Panc1 (cell line): ENCODE measurements around the gene ZDHHC13. TPM values are rescaled to one million over a fixed set of nuclear protein-coding genes. Genes with fewer than 3 reads are reported as not detected.

Experiments
- ATAC-seq: fragments of 200-7000 bp; cut with Tn5 transposase; 2 replicates; pipeline ENCODE4 v1.9.1; 2020; ENCODE audit warnings: mild to moderate bottlenecking, moderate library complexity
- BruUV-seq: library from RNA; stranded (reverse); fragments of 400-500 nt; replicated peaks from 2 replicates; lab custom pipeline; 2021; lab: Mats Ljungman, UMichigan
- CTCF ChIA-PET: fragments of 300-600 bp; sonication (Branson Sonifier 250); formaldehyde crosslinking; loops from one replicate; lab custom pipeline; 2022; ENCODE audit warnings: antibody characterized with exemption; lab: Charles Lee
- POLR2A ChIA-PET: fragments of 300-600 bp; sonication (Branson Sonifier 250); formaldehyde crosslinking; loops from one replicate; lab custom pipeline; 2022; ENCODE audit warnings: antibody characterized with exemption; lab: Charles Lee
- DNase-seq: peaks from one replicate; pipeline ENCODE4 v3.0.0-alpha.2; 2010; ENCODE audit warnings: low read depth, low spot score
- H3K27ac ChIP-seq: 2 replicates; pipeline ENCODE4 v1.5.1; 2011; ENCODE audit warnings: mild to moderate bottlenecking, low read length, inconsistent platforms
- H3K27me3 ChIP-seq: fragments of 200-500 bp; sonication (Bioruptor generic); 2 replicates; pipeline ENCODE4 v1.6.0; 2014; ENCODE audit warnings: low read length, inconsistent platforms; ENCODE audit not compliant: control insufficient read depth, insufficient read depth
- H3K36me3 ChIP-seq: fragments of 200-500 bp; sonication (Bioruptor generic); 2 replicates; pipeline ENCODE4 v1.5.1; 2014; ENCODE audit warnings: inconsistent platforms, mild to moderate bottlenecking, low read length, moderate library complexity; ENCODE audit not compliant: control insufficient read depth, insufficient read depth
- H3K4me1 ChIP-seq: 2 replicates; pipeline ENCODE4 v1.5.1; 2011; ENCODE audit warnings: inconsistent platforms, mild to moderate bottlenecking, low read length, moderate library complexity; ENCODE audit not compliant: control insufficient read depth, insufficient read depth
- H3K4me3 ChIP-seq, 2 experiments: 2 replicates each; pipeline ENCODE4 v1.5.1; 2011 to 2012; ENCODE audit warnings: low read depth in 2 of 2, low read length in 2 of 2, mild to moderate bottlenecking in 2 of 2, inconsistent platforms in 1 of 2, moderate library complexity in 1 of 2
- H3K9me3 ChIP-seq: fragments of 200-500 bp; sonication (Bioruptor generic); 2 replicates; pipeline ENCODE4 v1.5.1; 2014; ENCODE audit warnings: low read depth, mild to moderate bottlenecking, inconsistent platforms, low read length, moderate library complexity; ENCODE audit not compliant: control insufficient read depth, insufficient read depth
- CTCF ChIP-seq: fragments of 450-650 bp; IDR thresholded peaks from 2 replicates; pipeline ENCODE4 v1.5.1; 2017; ENCODE audit warnings: mild to moderate bottlenecking
- POLR2AphosphoS5 ChIP-seq: IDR thresholded peaks from 2 replicates; pipeline ENCODE4 v1.6.1; 2012; ENCODE audit warnings: mild to moderate bottlenecking, low read depth, low read length, moderate library complexity
- REST ChIP-seq, 2 experiments: IDR thresholded peaks; 2 replicates each; pipeline ENCODE4 v1.6.1; 2011 to 2012; ENCODE audit warnings: low read depth in 2 of 2, control low read depth in 1 of 2, low read length in 1 of 2, mild to moderate bottlenecking in 1 of 2, moderate library complexity in 1 of 2; ENCODE audit not compliant: insufficient read depth in 1 of 2
- SIN3A ChIP-seq: IDR thresholded peaks from 2 replicates; pipeline ENCODE4 v1.6.1; 2012; ENCODE audit warnings: low read depth, mild to moderate bottlenecking, low read length, moderate library complexity, borderline replicate concordance; ENCODE audit not compliant: insufficient read depth
- TCF7L2 ChIP-seq: IDR thresholded peaks from 2 replicates; pipeline ENCODE4 v1.6.1; 2011; ENCODE audit warnings: mild to moderate bottlenecking, low read depth, low read length, inconsistent platforms
- in situ Hi-C: cut with HindIII; loops from 2 replicates; pipeline ENCODE4 v1.10.0; 2016; ENCODE audit warnings: low sequenced_read_pairs, low pct_unique_long_range_greater_than_20kb
- intact Hi-C: fragments of 100-400 bp; cut with micrococcal nuclease; formaldehyde crosslinking; loops from one replicate; pipeline ENCODE4 v1.10.0; 2022; ENCODE audit not compliant: unreplicated experiment
- total RNA-seq: library from RNA; stranded (reverse); gene quantifications from one replicate; pipeline ENCODE4 v1.2.1, GENCODE V29; 2021; ENCODE audit not compliant: unreplicated experiment

ZDHHC13 gene
- total RNA-seq, 1 experiment from 2014 or later: 24.3 TPM

GRCh38 chr11:19073454-19074415, 43.2 kb upstream of the ZDHHC13 start:
- ATAC-seq (no peak), DNase-seq (no peak)
- intact Hi-C loops: loop anchor here (5.0 kb wide), 1 partner anchor 184 kb away; no protein-coding TSS in a partner anchor
- in situ Hi-C loops: no loop called here
- ChIA-PET POLR2A (no interaction called here), CTCF (no interaction called here)
- no peaks in the 10 kb centered on the region for H3K9me3 ChIP-seq
- no peak for TF ChIP-seq SIN3A
- TF ChIP-seq TCF7L2: no peak
- TF ChIP-seq POLR2AphosphoS5: no peak
- no peak for TF ChIP-seq CTCF
- no peak for TF ChIP-seq REST (IDR thresholded peaks at IDR 0.05; ENCODE audit: insufficient read depth in 1 of 2, low read depth in 2 of 2, low read length in 1 of 2)
- no TSS peak for BruUV-seq
- H3K4me3 ChIP-seq: no peak overlapping the region
- H3K27ac ChIP-seq: no peak overlapping the region
- no peaks in the 10 kb centered on the region; the same call in 1 of the 2 replicates for H3K4me1 ChIP-seq
- H3K27me3 ChIP-seq: peaks cover 5% of the 10 kb centered on the region; the same call in 1 of the 2 replicates
- H3K36me3 ChIP-seq: no peaks in the 10 kb centered on the region

GRCh38 chr11:19075636-19076035, 41.3 kb upstream of the ZDHHC13 start:
- peaks cover 8% of the 10 kb centered on the region; the same call in 1 of the 2 replicates for H3K27me3 ChIP-seq
- in situ Hi-C loops: no loop called here
- intact Hi-C loops: loop anchor here (5.0 kb wide), 1 partner anchor 42 kb away; the partner anchor contains the start of gene ZDHHC13
- DNase-seq (no peak), ATAC-seq (no peak)
- no peak overlapping the region for H3K27ac ChIP-seq
- ChIA-PET CTCF (no interaction called here), POLR2A (no interaction called here)
- no peaks in the 10 kb centered on the region for H3K9me3 ChIP-seq
- H3K36me3 ChIP-seq: no peaks in the 10 kb centered on the region
- H3K4me3 ChIP-seq: no peak overlapping the region
- H3K4me1 ChIP-seq: no peaks in the 10 kb centered on the region; the same call in 1 of the 2 replicates
- no TSS peak for BruUV-seq
- TF ChIP-seq TCF7L2: no peak
- TF ChIP-seq REST (IDR thresholded peaks at IDR 0.05; ENCODE audit: insufficient read depth in 1 of 2, low read depth in 2 of 2, low read length in 1 of 2): no peak
- no peak for TF ChIP-seq CTCF
- TF ChIP-seq POLR2AphosphoS5: no peak
- no peak for TF ChIP-seq SIN3A
